ENCODE data around the gene SLC25A25.
A peak's percentile ranks its signal among the peaks of the same experiment; 100 is the strongest.

SLC25A25 gene

GRCh38 chr9:128085943-128086342 lies 17.9 kb downstream of the SLC25A25 start:
- H3K4me3 ChIP-seq (ENCODE audit: low read length), result no peak overlapping the region
- DNase-seq (ENCODE audit: low read depth), result no peak
- TF ChIP-seq CTCF (IDR thresholded peaks at IDR 0.05; ENCODE audit: insufficient read depth, low read depth, low read length, missing control alignments), result no peak

- TF ChIP-seq CTCF (IDR thresholded peaks at IDR 0.05; ENCODE audit: insufficient read depth, low read depth, low read length, missing control alignments), result no peak
- DNase-seq (ENCODE audit: low read depth), result no peak
- no peak overlapping the region for H3K4me3 ChIP-seq (ENCODE audit: low read length)
These were observed 19.2 kb downstream of the SLC25A25 start for GRCh38 chr9:128087262-128087661.

- no peak overlapping the region for H3K4me3 ChIP-seq (ENCODE audit: low read length)
- no peak for TF ChIP-seq CTCF (IDR thresholded peaks at IDR 0.05; ENCODE audit: insufficient read depth, low read depth, low read length, missing control alignments)
- no peak for DNase-seq (ENCODE audit: low read depth)
These were observed 20.4 kb downstream of the SLC25A25 start for GRCh38 chr9:128088253-128088945.

GRCh38 chr9:128089299-128089698 lies 21.3 kb downstream of the SLC25A25 start:
- DNase-seq (ENCODE audit: low read depth), result no peak
- no peak overlapping the region for H3K4me3 ChIP-seq (ENCODE audit: low read length)
- TF ChIP-seq CTCF (IDR thresholded peaks at IDR 0.05; ENCODE audit: insufficient read depth, low read depth, low read length, missing control alignments), result no peak

- DNase-seq (ENCODE audit: low read depth), result peak; percentile 45
- no peak overlapping the region for H3K4me3 ChIP-seq (ENCODE audit: low read length)
- no peak for TF ChIP-seq CTCF (IDR thresholded peaks at IDR 0.05; ENCODE audit: insufficient read depth, low read depth, low read length, missing control alignments)
These were observed 23.1 kb downstream of the SLC25A25 start for GRCh38 chr9:128091144-128091543.

GRCh38 chr9:128091571-128091970 lies 23.5 kb downstream of the SLC25A25 start:
- TF ChIP-seq CTCF (IDR thresholded peaks at IDR 0.05; ENCODE audit: insufficient read depth, low read depth, low read length, missing control alignments), result no peak
- H3K4me3 ChIP-seq (ENCODE audit: low read length), result no peak overlapping the region

More at GRCh38 chr9:128091571-128091970, 23.5 kb downstream of the SLC25A25 start:
- no peak for DNase-seq (ENCODE audit: low read depth)
